ENCODE results near the gene ARSJ.

Gene ARSJ

GRCh38 chr4:113981591-113981990 lies 2.1 kb upstream of the ARSJ start:
- H3K4me3 ChIP-seq (replicated peaks; ENCODE audit: low read depth, low read length): no peak overlapping the region
- no peak for DNase-seq (ENCODE audit: extremely low read depth, insufficient read length)
- TF ChIP-seq CTCF (IDR thresholded peaks at IDR 0.05; ENCODE audit: insufficient read depth, low read length, poor library complexity, severe bottlenecking): no peak

GRCh38 chr4:113979905-113980615 lies 613 bp upstream of the ARSJ start:
- Histone ChIP-seq H3K27me3 (replicated peaks; ENCODE audit: control insufficient read depth, insufficient read depth, low read length) (no peaks in the 10 kb centered on the region; the same call in 1 of the 2 replicates), H3K36me3 (ENCODE audit: control insufficient read depth, insufficient read depth, low read length) (no peaks in the 10 kb centered on the region), H3K4me3 (replicated peaks; ENCODE audit: low read depth, low read length) (no peak overlapping the region)
- TF ChIP-seq CTCF (IDR thresholded peaks at IDR 0.05; ENCODE audit: insufficient read depth, low read length, poor library complexity, severe bottlenecking): no peak
- no peak for DNase-seq (ENCODE audit: extremely low read depth, insufficient read length)

More at GRCh38 chr4:113981591-113981990, 2.1 kb upstream of the ARSJ start:
- Histone ChIP-seq H3K36me3 (ENCODE audit: control insufficient read depth, insufficient read depth, low read length) (no peaks in the 10 kb centered on the region), H3K27me3 (replicated peaks; ENCODE audit: control insufficient read depth, insufficient read depth, low read length) (no peaks in the 10 kb centered on the region; the same call in 1 of the 2 replicates)

GRCh38 chr4:113978561-113979147 lies 793 bp downstream of the ARSJ start:
- TF ChIP-seq CTCF (IDR thresholded peaks at IDR 0.05; ENCODE audit: insufficient read depth, low read length, poor library complexity, severe bottlenecking): no peak
- Histone ChIP-seq H3K4me3 (replicated peaks; ENCODE audit: low read depth, low read length) (no peak overlapping the region), H3K27me3 (replicated peaks; ENCODE audit: control insufficient read depth, insufficient read depth, low read length) (no peaks in the 10 kb centered on the region; the same call in 1 of the 2 replicates), H3K36me3 (ENCODE audit: control insufficient read depth, insufficient read depth, low read length) (no peaks in the 10 kb centered on the region)
- no peak for DNase-seq (ENCODE audit: extremely low read depth, insufficient read length)

- Histone ChIP-seq H3K36me3 (ENCODE audit: control insufficient read depth, insufficient read depth, low read length) (no peaks in the 10 kb centered on the region), H3K4me3 (replicated peaks; ENCODE audit: low read depth, low read length) (no peak overlapping the region), H3K27me3 (replicated peaks; ENCODE audit: control insufficient read depth, insufficient read depth, low read length) (no peaks in the 10 kb centered on the region; the same call in 1 of the 2 replicates)
- DNase-seq (ENCODE audit: extremely low read depth, insufficient read length): no peak
- no peak for TF ChIP-seq CTCF (IDR thresholded peaks at IDR 0.05; ENCODE audit: insufficient read depth, low read length, poor library complexity, severe bottlenecking)
These were observed 1.3 kb downstream of the ARSJ start for GRCh38 chr4:113978105-113978504.

- Histone ChIP-seq H3K4me3 (replicated peaks; ENCODE audit: low read depth, low read length) (no peak overlapping the region), H3K27me3 (replicated peaks; ENCODE audit: control insufficient read depth, insufficient read depth, low read length) (no peaks in the 10 kb centered on the region; the same call in 1 of the 2 replicates), H3K36me3 (ENCODE audit: control insufficient read depth, insufficient read depth, low read length) (no peaks in the 10 kb centered on the region)
- DNase-seq (ENCODE audit: extremely low read depth, insufficient read length): no peak
- TF ChIP-seq CTCF (IDR thresholded peaks at IDR 0.05; ENCODE audit: insufficient read depth, low read length, poor library complexity, severe bottlenecking): no peak
These were observed 2.0 kb downstream of the ARSJ start for GRCh38 chr4:113977526-113977855.
